Renal cortex interstitium (tissue), 11 donors: Measurements from ENCODE around the gene CCDC30. TPM values are rescaled to one million over a fixed set of nuclear protein-coding genes. Genes with fewer than 3 reads are reported as not detected.
A peak's percentile ranks its signal among the peaks of the same experiment; 100 is the strongest.
"Not testable (repeated sequence)": the region's sequence is repeated elsewhere in the genome, so short reads cannot be mapped to it uniquely, and the experiment has no call there.

Experiments
- DNase-seq, 11 donors: peaks; one replicate each; pipeline ENCODE4 v3.0.0-alpha.2; 2013; ENCODE audit warnings: low read depth in 9 of 11, low spot score in 4 of 11; ENCODE audit errors: extremely low read depth in 1 of 11
- polyA plus RNA-seq, 3 donors: library from polyadenylated mRNA; unstranded; fragments of 120-200 nt; gene quantifications; one replicate each; pipeline ENCODE4 v1.2.1, GENCODE V29; 2013; ENCODE audit not compliant: insufficient read length in 3 of 3

The CCDC30 gene
- polyA plus RNA-seq, 3 donors: 15.3 to 26.9 (median 21.0) TPM

DNA sequence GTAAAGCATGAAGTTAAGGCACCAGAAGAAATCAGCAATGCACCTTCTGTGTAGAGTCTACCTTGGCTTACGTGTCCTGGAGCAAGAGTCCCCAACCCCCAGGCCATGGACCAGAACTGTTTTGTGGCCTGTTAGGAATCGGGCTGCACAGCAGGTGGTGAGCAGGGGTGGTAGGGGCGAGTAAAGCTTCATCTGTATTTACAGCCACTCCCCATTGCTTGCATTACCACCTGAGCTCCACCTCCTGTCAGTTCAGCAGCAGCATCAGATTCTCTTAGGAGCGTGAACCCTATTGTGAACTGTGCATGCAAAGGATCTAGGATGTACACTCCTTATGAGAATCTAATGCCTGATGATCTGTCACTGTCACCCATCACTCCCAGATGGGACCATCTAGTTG is 28.7 kb upstream of the CCDC30 start:
- DNase-seq: no peak

DNA sequence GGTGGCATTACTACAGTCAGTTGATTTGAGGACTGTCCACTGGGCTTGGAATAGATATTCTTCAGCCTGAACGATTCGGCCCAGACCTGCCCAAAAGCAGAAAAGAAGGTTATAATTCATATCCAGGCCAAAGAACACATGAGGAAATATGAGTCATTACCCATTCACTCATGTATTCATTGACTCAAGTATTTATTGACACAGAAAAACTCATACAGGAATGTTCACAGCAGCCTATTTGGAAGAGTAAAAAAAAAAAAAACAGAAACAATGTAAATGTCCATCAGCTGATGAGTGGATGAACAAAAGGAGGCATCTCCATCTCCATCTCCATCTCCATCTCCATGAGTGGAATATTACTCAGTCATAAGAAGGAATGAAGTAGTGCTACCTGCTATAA is 23.1 kb upstream of the CCDC30 start:
- no peak for DNase-seq

- no peak for DNase-seq
Measured at GRCh38 chr1:42442662-42443061, 20.4 kb upstream of the CCDC30 start.

GRCh38 chr1:42449256-42449655 is 13.8 kb upstream of the CCDC30 start:
- no peak for DNase-seq

- DNase-seq: no peak
Measured at GRCh38 chr1:42450061-42450460, 13.0 kb upstream of the CCDC30 start.

DNA sequence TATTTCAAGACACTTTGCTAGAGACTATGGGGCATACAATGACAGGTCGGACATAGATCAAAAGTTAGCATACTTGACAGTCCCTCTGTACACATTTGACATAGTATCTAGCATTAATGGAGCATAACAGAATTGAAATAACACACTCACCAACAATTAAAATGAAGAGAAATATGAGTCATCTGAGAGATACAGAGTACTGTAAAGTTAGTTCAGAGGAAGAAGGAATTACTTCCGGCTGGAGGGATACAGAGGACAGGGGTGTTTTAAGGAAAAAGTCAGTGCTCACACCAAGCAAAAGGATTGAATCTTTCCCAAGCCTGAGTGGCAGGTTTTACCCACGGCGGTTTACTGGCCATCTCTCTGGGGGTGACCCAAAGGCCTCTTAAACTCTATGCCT is 9.7 kb upstream of the CCDC30 start:
- DNase-seq: no peak

- DNase-seq: no peak
Measured at GRCh38 chr1:42454403-42454802, 8.7 kb upstream of the CCDC30 start.

DNA sequence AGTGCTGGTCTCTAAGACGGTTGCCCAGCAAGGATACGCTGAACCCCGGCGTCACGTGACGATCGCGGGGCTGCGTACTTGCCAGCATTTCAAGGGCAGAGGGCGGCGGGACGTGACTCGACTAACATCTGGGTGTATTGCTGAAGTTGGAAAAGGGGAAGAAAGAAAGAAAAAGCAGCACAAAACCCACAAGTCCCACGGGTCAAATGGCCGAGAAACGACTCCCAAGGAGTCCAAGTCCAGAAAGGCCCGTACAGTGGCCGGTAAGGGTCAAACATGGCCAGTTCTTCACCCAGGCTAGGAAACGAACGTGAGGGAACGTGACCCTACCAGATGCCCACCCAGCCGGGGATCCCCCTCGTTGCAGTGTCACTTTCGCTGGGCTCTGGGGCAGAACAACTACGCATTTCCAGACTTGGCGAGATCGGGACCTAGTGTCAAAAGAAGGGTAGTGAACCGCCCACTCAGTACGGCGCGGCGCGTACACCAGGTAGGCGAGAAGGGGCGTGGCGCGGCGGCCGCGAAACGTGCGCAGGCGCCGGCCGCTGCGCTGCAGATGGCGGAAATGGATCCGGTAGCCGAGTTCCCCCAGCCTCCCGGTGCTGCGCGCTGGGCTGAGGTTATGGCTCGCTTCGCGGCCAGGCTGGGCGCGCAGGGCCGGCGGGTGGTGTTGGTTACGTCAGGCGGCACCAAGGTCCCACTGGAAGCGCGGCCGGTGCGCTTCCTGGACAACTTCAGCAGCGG is 6.9 kb upstream of the CCDC30 start, which contains the start of the genes PPCS and ZMYND12:
Gene PPCS (plus strand): TSS at position 534 of the 744 bp plus-strand sequence. CDS start 23 bp downstream, at position 557.
Gene ZMYND12 (minus strand): TSS at position 13 of the 744 bp plus-strand sequence. CDS start 25 bp downstream, outside the sequence.
- peak; percentile 69 to 93 (median 83) for DNase-seq

DNA sequence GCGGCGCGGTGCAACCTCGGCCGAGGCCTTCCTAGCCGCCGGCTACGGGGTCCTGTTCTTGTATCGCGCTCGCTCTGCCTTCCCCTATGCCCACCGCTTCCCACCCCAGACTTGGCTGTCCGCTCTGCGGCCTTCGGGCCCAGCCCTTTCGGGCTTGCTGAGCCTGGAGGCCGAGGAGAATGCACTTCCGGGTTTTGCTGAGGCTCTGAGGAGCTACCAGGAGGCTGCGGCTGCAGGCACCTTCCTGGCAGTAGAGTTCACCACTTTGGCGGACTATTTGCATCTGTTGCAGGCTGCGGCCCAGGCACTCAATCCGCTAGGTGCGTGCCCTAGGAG is 6.4 kb upstream of the CCDC30 start:
- peak in 3 of 11 donors; percentile 28 to 39 (median 33) for DNase-seq

GRCh38 chr1:42461196-42461595 is 1.9 kb upstream of the CCDC30 start:
- DNase-seq: no peak

DNA sequence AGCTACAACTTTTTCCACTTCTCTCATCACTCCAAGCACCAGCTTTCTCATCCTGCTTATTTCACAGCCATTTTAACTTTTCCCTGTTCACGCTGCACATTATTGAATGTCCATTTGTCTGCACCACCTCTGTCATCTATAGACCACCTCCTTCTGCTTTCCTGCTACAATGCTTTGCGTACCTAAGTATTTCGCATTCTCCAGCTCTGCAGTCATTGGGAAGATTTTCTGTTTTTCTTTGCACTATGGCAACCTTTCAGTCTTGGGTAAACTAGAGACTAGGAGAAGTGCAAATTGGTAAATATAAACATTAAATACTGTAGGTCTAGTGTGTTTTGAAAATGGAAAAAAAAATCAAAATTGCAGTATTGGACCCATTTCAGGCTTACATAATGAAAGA is 835 bp downstream of the CCDC30 start:
- DNase-seq: peak in 1 of 11 donors; percentile 13

DNA sequence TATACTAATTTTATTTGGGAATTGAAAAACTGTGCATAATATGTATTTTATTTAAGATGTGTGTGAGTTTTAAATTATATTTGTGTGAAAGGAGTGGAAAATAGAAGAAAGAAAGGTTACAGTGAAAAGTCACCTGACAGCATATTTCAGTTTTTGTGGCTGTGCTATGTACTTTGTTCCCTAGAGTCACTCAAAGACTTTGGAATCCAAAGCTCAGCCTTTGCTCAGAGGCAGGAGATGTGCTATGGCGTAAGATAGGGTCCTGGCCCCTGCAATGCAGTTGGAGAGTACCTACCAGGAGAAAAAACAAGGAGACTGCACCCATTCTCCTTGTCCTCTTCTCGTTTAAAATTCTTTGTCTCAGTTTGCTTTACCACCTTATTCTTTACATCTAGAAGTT is 2.9 kb downstream of the CCDC30 start:
- DNase-seq: no peak

DNA sequence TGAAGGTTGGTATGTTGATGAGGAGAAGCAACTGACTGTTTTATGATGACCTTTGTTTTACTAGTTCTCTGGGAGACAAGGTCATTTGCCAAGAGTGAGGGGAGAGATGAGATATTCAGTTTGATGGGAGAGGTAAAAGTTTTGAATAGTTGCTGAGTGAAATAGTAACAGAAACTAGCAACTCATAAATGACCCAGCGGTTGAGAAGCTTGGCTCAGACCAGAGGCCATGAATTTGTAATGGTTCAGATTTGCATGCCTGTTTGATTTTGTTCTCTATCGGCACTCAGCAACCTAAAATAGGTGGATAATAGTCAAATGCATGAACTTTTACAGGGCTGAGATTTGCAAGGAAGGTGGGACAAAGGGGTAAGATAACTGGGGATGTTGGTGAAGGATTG is 6.6 kb downstream of the CCDC30 start:
- no peak for DNase-seq

- no peak for DNase-seq
Measured at GRCh38 chr1:42476605-42477004, 13.5 kb downstream of the CCDC30 start.

- DNase-seq: not testable (repeated sequence)
Measured at GRCh38 chr1:42477354-42477753, 14.3 kb downstream of the CCDC30 start.

GRCh38 chr1:42477775-42478174 is 14.7 kb downstream of the CCDC30 start:
- DNase-seq: no peak

GRCh38 chr1:42479621-42480020 is 16.5 kb downstream of the CCDC30 start:
- DNase-seq: no peak

DNA sequence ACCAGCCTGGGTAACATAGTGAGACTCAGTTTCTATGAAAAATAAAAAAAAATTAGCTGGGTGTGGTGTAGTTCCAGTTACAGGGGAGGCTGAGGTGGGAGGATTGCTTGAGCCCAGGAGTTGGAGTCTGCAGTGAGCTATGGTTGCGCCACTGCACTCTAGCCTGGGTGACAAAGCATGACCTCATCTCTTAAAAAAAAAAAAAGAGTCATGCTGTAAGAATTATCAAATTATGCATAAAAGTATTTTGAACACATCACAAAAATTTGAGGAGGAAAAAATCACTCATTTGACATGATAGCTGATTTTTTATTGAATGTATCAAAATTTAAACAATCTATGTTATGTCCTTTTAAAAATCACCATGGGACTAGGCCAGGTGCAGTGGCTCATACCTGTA is 17.8 kb downstream of the CCDC30 start:
- DNase-seq: no peak

DNA sequence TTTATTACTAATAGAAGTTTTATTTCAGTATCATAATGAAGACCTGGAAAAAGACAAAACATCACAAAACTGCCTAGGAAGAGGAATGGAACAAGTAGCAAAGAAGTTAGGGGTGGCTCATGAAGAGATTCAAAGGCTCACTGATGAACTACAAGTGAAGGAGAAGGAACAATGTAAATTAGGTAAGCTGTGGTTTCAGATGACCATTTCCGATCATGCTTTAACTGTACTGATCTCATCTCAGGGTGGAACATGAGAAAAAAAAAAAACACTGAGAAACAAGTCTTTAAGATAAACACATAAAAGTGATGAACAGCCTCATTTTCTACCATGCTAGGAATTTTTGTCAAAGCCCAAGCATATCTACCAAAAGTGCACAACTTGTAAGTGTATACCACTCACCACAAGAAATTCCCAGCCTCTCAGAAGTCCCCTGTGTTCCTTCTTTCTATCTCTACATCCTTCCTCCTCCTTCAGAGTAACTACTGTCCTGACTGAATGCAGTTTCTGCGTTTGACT is 19.6 kb downstream of the CCDC30 start:
- DNase-seq: no peak

DNA sequence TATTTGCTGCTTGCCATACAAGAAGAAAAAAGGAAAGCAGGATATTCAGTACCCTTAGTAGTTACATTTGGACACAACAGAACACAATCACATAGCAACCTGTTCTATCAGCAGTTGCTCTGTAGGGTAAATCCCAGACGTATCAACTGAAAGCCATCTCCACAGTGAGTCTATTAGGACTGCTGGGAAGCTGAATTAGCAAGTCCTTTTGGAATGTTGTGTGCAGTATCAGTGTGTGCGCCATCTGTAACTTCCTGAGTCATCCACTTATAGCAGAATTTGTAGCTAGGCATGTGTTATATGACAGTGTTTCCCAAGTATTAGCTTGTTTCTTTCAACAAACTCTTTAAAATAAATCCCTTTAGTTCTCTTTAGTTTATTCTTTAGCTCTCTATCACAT is 21.3 kb downstream of the CCDC30 start:
- no peak for DNase-seq

DNA sequence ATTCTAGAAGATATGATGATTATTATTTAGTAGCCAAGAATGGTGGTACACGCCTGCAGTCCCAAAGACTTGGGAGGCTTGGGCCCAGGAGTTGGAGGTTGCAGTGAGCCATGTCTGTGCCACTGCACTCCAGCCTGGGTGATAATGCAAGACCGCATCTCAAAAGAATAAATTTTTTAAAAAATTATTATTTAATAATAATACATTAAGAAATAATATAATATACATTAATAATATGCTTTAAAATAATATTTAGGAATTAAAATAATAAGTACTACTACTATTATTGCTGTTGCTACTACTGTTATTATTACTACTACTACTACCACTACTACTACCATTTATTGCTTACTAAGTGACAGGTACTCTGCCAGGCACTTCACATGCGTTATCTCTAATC is 27.2 kb downstream of the CCDC30 start:
- DNase-seq: no peak
